HG03175 (cell line): Measurements from ENCODE around the gene NSMF.

Experiments used
- ATAC-seq: cut with Tn5 transposase; IDR thresholded peaks from one replicate; pipeline ENCODE4 v1.9.1; 2021; ENCODE audit warnings: mild to moderate bottlenecking, moderate library complexity; ENCODE audit not compliant: unreplicated experiment

Gene NSMF

GRCh38 chr9:137448602-137448962 lies 10.6 kb downstream of the NSMF start:
- ATAC-seq, result no peak

- no peak for ATAC-seq
Observed at GRCh38 chr9:137447722-137448601, 11.2 kb downstream of the NSMF start.

DNA sequence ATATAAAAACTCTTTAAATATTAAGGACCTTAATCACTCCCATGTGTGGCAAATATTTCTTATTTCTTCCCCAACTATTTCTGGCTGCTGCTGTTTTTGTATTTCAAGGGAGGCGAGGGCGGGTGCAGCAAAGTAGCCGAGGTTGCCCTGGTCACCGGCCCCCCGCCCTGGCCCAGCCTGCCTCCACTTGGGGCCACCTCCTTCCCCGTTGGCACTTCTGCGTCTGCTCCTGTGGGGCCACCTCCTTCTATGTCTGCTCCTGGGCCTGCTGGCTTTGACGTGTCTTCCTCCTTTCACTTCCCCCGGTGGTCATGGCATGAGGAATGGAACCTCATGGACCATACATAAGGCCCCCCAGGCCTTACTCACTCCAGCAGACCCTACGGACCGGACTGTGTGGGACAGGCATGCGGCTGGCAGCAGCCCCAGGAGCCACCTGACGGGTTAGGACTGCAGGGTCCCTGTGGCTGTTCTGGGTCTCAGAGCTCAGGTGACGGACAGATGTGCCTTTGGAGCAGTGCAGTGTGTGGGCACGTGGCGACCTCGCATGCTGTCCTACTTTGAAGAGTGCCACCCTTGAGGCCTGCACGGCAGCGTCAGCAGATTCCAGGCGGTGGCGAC lies 12.2 kb downstream of the NSMF start:
- no peak for ATAC-seq

DNA sequence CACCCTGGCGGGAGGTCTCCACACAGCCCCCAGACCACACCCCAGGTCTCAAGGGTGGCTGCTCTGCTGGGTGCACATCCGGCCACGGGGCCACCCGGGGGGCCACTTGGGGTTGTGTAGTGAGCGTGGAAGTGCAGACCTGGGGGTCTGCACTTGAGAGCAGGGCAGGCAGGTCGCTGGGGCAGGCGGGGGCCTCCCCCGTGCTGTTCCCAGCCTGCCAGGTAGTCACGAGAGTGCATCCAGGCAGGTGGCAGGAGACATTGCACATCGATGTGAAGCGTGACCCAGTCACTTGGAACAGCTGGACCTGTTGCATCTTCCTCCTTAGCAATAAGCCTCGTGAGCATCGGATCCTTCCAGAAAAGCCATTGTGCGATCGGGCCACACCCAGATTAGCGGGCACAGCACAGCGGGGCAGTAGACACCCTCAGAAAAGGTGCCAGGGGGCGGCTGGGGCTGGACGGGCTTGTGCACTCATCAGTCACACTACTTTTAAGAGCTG lies 13.2 kb downstream of the NSMF start:
- ATAC-seq, result no peak

- no peak for ATAC-seq
Observed at GRCh38 chr9:137445275-137445807, 13.8 kb downstream of the NSMF start.

GRCh38 chr9:137444106-137444790 lies 14.9 kb downstream of the NSMF start:
- no peak for ATAC-seq

DNA sequence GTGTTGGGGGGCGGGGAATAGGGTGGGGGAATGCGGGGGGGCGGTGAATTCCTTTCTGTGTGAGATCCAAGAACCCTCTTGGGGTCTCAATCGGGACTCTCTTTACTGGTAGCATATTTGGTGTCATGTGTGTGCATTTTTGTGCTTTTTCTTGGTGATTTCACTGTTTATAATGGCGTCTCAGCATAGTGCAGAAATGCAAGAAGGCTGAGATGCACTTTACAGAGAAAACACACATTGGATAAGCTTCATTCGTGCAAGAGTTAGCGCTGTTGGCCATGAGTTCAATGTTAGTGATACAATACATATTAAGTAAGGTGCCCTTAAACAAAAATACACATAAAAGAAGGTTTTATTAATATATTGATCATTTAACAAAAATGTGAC lies 17.2 kb downstream of the NSMF start:
- no peak for ATAC-seq

GRCh38 chr9:137441289-137441934 lies 17.7 kb downstream of the NSMF start, which contains the start of gene ENTPD8:
Gene ENTPD8, minus strand, starts transcription at chr9:137441357. Its CDS starts 3,072 bp downstream, at chr9:137438285.
- ATAC-seq, result no peak

GRCh38 chr9:137439158-137439714 lies 19.9 kb downstream of the NSMF start:
- ATAC-seq, result no peak

GRCh38 chr9:137438591-137439157 lies 20.5 kb downstream of the NSMF start:
- ATAC-seq, result no peak

- no peak for ATAC-seq
Observed at GRCh38 chr9:137437691-137438590, 21.2 kb downstream of the NSMF start.

GRCh38 chr9:137436761-137437600 lies 22.2 kb downstream of the NSMF start:
- no peak for ATAC-seq

DNA sequence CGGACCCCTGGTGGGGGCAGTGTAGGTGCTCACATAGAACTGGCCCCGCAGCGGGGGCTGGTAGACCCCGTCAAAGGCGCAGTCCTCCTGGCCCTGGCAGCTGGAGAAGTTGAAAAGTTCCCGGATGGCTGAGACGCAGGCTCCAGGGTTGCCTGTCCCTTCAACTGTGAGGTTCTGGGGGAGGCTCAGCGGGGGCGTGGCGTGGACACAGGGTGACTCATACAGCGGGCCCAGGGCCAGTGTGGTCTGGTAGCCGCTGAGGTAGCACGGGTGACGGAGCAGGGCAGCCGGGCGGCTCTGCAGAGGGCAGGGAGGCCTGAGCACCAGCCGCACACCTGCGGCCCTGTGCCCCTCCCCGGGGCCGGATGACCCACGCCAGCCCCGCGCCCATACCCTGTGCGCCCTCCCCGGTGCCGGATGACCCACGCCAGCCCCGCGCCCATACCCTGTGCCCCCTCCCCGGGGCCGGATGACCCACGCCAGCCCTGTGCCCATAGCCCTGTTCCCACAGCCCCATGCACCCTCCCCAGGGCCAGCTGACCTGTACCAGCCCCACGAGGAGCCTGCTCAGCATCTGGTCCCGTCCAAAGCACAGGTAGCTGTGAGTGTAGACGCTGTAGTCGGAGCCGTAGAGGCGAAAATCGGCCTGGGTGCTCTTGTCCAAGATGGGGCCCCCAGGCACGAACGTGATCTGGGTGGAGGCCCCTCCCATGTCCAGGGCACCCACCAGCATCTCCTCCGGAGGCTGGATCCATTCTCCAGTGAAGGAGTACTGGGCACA lies 23.0 kb downstream of the NSMF start:
- ATAC-seq, result no peak

DNA sequence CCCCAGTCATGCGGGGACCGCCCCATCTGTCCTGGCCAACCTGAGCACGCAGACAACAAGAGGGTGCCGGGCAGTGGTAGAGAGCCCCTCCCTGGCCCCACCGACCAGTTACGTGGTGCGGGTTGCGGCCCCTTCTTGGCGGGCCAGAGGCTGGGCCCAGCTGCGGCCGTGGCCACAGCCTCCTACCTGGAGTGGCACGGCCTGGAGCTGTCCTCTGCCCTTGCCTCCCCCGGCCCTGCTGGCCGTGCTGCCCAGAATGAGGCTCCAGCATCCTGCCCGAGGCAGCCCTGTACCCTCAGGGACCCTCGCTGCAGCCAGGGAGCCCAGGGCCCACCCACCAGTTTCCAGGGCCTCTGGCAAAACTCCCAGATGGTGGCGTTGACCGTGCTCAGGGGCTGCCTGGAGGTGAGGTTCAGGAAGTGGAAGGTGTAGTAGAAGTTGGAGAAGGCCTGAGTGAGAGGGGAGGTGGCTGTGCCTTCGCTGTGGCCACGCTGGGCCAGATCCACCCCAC lies 23.7 kb downstream of the NSMF start:
- ATAC-seq, result no peak

DNA sequence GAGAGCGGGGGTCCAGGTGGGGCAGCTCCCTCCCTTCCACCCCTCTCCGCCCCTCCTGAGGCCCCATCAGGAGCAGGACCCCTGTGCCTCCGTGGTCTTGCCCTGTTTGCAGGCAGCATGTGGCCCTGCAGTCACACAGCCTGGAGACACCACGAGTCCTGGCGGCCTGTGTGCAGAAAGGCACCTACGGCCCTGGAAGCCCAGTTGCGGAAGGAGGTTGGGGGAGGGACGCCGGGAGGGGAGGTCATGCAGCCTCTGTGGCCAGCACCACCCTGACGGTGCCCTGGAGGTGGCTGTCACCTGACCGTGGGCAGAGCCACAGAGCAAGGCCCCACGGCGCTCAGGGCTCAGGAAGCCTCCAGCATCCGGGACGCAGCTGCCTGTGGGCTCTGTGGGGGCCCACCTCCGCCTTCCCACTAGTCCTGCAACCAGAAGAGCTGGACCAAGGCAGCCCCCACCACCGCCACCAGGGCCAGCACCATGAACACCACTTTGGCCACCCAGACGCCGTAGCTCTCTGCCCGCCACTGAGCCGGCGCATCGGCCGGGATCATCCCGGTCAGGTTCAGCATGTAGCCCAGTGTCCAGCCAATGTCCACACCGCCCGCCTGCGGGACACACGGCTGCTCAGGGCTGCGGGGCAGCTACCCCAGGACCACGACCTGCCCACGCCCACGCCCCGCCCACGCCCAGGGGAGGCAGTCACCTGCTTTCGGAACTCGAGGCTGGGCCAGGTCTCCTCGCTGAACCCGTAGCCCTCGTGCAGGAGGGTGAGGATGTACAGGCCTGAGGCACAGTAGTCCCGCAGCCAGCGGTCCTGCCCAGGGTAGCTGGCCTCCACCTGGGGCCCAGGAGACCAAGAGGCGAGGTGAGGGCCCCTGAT lies 24.4 kb downstream of the NSMF start:
- no peak for ATAC-seq

GRCh38 chr9:137433916-137434431 lies 25.2 kb downstream of the NSMF start:
- ATAC-seq, result no peak
